NCI-H2029 treated with DMSO at 0.1 percent for 48 hours (cell line): ENCODE measurements around the gene NLRP3.

Source experiments
- DNase-seq: peaks from one replicate; lab custom pipeline; 2025; lab: John Stamatoyannopoulos, UW

The NLRP3 gene

GRCh38 chr1:247437551-247438505 is 21.9 kb downstream of the NLRP3 start:
- no peak for DNase-seq

DNA sequence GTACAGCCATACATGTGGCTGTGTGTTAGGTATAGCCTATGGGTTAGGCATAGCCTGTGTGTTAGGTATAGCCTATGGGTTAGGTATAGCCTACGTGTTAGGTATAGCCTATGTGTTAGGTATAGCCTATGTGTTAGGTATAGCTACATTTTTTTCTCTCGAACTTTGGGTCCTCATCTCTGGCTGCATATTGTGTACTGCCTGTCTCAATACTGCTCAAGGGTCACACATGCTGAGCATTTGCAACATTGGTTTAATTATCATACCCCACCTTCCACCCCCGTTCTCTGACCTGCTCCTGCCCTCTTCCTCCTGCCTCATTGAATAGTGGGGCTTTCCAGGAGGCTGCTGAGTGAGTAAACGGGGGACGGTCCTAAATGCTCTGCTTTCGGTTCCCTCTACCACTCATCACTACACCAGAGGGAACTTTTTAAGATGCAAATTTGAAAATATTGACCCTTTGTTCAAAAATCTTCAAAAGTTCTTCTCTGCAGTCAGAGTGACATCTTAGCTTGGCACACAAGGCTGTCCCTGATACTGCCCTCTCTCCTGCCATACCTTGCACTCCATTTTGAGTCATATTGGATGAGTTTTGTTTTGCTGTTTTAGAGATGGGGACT is 24.1 kb downstream of the NLRP3 start:
- DNase-seq, result no peak

GRCh38 chr1:247441606-247442005 is 25.6 kb downstream of the NLRP3 start:
- DNase-seq, result no peak

DNA sequence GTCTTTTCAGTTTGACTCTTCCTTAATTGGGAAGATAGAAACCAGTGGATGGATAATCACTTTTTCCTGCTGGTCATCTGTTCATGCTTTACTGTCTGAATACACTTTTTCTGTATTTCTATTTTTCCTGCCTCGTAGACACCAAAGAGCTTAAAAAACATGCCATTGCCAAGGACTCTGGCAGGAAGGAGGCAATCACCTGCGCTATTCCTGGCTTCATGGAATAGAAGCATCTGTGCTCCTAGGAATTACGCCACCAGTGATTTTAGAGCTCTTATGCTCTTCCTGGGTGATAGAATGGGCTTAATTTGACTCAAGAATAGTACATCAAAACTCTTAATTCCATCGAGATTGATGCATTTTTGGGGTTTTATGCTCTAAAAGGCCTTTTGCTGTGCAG is 26.2 kb downstream of the NLRP3 start:
- no peak for DNase-seq

GRCh38 chr1:247443641-247444040 is 27.7 kb downstream of the NLRP3 start:
- DNase-seq, result no peak

- DNase-seq, result no peak
These were observed 28.6 kb downstream of the NLRP3 start for GRCh38 chr1:247444571-247444970.

- no peak for DNase-seq
These were observed 29.8 kb downstream of the NLRP3 start for GRCh38 chr1:247445526-247446356.

DNA sequence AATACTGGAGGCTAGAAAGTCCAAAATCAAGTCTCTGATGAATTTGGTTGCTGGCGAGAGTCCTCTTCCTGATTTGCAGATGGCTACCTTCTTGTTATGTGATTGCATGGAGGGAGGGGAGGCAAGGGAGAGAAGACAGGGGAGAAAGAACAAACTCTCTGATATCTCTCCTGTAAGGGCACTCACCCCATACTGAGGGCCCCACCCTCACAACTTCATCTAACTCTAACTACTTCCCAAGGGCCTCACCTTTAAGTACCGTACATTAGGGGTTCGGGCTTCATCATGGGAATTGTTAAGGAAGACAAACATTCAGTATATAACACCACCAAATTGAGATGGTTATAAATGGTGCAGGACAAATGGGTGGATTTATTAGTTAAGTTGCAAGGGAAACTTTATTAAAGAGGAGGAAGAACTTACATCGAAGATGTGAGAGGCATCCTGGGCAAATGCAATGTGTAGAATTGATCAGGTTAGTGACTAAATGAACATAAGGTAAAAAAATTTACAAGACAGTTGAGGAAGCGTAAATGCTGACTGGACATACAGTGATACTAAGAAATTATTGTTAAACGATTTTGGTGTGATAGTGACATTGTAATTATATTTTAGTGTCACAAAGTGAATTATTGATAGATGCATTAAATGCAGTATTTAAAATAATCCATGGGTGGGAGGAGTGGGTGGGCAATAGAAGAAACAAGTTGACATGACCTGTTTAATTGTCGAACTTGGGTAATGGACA is 31.4 kb downstream of the NLRP3 start:
- no peak for DNase-seq

DNA sequence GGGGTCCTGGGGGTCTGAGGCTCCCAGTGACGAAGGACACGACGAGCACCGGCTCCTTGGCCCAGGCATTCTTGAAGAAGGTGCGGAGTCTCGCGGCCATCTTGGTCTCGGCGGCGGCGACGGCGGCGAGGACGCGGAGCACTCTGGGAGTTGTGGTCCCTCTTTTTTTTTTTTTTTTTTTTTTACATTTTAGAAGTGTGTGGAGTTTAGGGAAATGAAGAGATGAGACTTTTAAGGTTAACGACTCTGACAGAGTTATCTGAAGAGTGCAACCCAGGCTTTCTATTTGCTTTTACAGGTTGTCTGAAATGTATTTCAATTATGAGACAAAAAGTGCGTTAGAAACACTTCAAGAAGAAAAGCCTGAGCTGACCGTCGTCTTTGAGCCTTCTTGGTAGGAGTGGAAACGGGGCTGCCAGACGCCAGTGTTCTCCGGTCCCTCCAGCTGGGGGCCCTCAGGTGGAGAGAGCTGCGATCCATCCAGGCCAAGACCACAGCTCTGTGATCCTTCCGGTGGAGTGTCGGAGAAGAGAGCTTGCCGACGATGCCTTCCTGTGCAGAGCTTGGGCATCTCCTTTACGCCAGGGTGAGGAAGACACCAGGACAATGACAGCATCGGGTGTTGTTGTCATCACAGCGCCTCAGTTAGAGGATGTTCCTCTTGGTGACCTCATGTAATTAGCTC is 32.3 kb downstream of the NLRP3 start:
- peak; percentile 0 for DNase-seq

GRCh38 chr1:247451388-247452010 is 35.5 kb downstream of the NLRP3 start:
- no peak for DNase-seq

GRCh38 chr1:247452447-247453039 is 36.6 kb downstream of the NLRP3 start:
- DNase-seq, result no peak

- no peak for DNase-seq
These were observed 37.3 kb downstream of the NLRP3 start for GRCh38 chr1:247453245-247453644.

- no peak for DNase-seq
These were observed 38.0 kb downstream of the NLRP3 start for GRCh38 chr1:247453997-247454396.

- DNase-seq, result no peak
These were observed 40.0 kb downstream of the NLRP3 start for GRCh38 chr1:247456021-247456420.

DNA sequence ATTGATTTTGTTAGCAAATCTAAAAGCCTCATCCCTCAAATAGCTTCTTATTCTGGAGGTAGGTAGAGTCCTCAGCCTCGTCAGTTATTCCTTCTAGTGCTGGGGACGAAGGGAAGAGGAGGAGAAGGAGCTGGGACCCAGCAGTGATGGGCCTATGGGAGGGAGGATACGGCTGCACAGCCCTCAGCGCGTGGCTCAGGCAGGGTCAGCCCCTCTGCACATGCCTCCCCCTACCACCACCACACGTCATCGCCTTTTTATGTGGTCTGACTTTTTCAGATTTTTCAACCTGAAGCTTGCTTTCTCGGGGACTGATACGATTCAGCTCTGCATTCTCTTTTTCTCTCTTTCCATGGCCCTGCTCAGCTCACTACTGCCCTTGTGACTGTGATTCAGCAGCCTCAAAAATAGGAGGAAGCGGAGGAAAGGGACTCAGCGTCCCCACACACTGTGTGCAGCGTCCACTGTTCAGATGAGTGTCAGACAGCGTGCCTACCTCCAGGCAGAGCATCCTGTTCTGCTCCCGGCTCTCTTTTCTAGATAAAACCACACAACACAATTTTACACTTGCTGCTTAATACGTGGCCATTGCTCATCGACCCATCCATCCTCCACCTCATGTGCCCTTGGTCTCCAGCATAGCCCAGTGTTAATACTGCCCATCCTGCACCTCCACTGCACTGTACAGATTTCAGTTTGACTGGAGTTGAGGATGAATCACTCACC is 41.1 kb downstream of the NLRP3 start:
- DNase-seq, result no peak

GRCh38 chr1:247459507-247459906 is 43.5 kb downstream of the NLRP3 start:
- DNase-seq, result no peak

DNA sequence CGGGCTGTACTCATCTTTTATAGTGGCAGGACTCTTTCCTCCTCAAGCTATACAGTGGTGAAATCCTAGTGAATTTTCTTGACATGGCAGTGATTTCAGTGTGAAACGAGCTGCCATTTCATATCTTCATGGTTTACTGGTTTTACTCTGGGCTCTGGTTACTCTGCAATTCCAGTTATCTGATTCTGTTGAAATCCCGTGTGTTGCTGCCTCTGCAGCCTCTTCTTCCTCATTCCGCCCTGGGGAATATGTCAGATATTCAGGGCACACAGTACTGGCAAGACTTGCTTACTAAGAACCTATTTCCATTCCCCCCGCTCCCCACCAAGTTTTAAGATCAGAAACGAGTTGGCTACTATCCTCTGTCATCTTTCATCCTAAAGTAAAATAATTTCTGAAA is 49.8 kb downstream of the NLRP3 start:
- no peak for DNase-seq

GRCh38 chr1:247467129-247467528 is 51.2 kb downstream of the NLRP3 start:
- DNase-seq, result no peak

- no peak for DNase-seq
These were observed 52.6 kb downstream of the NLRP3 start for GRCh38 chr1:247468481-247469140.
